SK-N-SH treated with all-trans-retinoic acid at 6 μM for 48 hours (cell line): ENCODE data around the gene PIEZO1.

Experiments used
- ARNTL ChIP-seq: fragments of 450-650 bp; formaldehyde crosslinking; IDR thresholded peaks from 2 replicates; pipeline ENCODE4 v1.5.0; 2020; ENCODE audit warnings: low read depth, mild to moderate bottlenecking, moderate library complexity, borderline replicate concordance
- BACH2 ChIP-seq: fragments of 250-450 bp; sonication (Bioruptor Pico); IDR thresholded peaks from 2 replicates; pipeline ENCODE4 v1.9.0; 2021; ENCODE audit warnings: mild to moderate bottlenecking, borderline replicate concordance
- ESRRG ChIP-seq: fragments of 250-450 bp; sonication (Bioruptor Pico); IDR thresholded peaks from 2 replicates; pipeline ENCODE4 v1.6.1; 2021; ENCODE audit warnings: mild to moderate bottlenecking
- PATZ1 ChIP-seq: fragments of 250-450 bp; sonication (Bioruptor Pico); IDR thresholded peaks from 2 replicates; pipeline ENCODE4 v1.8.0; 2020; ENCODE audit warnings: mild to moderate bottlenecking, moderate library complexity, borderline replicate concordance
- PPARA ChIP-seq: fragments of 250-450 bp; sonication (Bioruptor Pico); IDR thresholded peaks from 2 replicates; pipeline ENCODE4 v1.5.0; 2020; ENCODE audit warnings: mild to moderate bottlenecking, borderline replicate concordance
- SNAI2 ChIP-seq: fragments of 250-450 bp; sonication (Bioruptor Pico); IDR thresholded peaks from 2 replicates; pipeline ENCODE4 v1.5.0; 2020; ENCODE audit warnings: mild to moderate bottlenecking, moderate library complexity
- TCF4 ChIP-seq: fragments of 250-450 bp; sonication (Bioruptor Pico); IDR thresholded peaks from 2 replicates; pipeline ENCODE4 v1.8.0; 2021; ENCODE audit warnings: mild to moderate bottlenecking, moderate library complexity, borderline replicate concordance
- TSHZ2 ChIP-seq: fragments of 250-450 bp; sonication (Bioruptor Pico); IDR thresholded peaks from 2 replicates; pipeline ENCODE4 v1.5.0; 2020; ENCODE audit warnings: mild to moderate bottlenecking, moderate library complexity
- ZFP3 ChIP-seq: fragments of 250-450 bp; sonication (Bioruptor Pico); IDR thresholded peaks from 2 replicates; pipeline ENCODE4 v1.5.0; 2020; ENCODE audit warnings: mild to moderate bottlenecking, moderate library complexity
- ZNF8 ChIP-seq: fragments of 450-650 bp; formaldehyde crosslinking; IDR thresholded peaks from 2 replicates; pipeline ENCODE4 v1.5.0; 2020; ENCODE audit warnings: mild to moderate bottlenecking, moderate library complexity

GRCh38 chr16:88798073-88798472, 13.1 kb upstream of the PIEZO1 start:
- TF ChIP-seq ZNF8 (CRISPR knock-in tag) (no peak), PPARA (no peak), PATZ1 (CRISPR knock-in tag) (no peak), ESRRG (CRISPR knock-in tag) (no peak), ARNTL (CRISPR knock-in tag) (no peak), TCF4 (CRISPR knock-in tag) (no peak), ZFP3 (CRISPR knock-in tag) (no peak), TSHZ2 (no peak), SNAI2 (no peak), BACH2 (no peak)
